Prostate gland (tissue), 2 donors: ENCODE data around the gene RAPGEF2. TPM values are rescaled to one million over a fixed set of nuclear protein-coding genes. Genes with fewer than 3 reads are reported as not detected.

Experiments used
- DNase-seq: peaks from one replicate; pipeline ENCODE4 v3.0.0-alpha.2; 2019; ENCODE audit warnings: low spot score
- H3K27ac ChIP-seq, 2 donors: fragments of 200-600 bp; sonication (generic); 2 replicates each; pipeline ENCODE4 v1.5.1; 2017 to 2019
- H3K27me3 ChIP-seq: fragments of 200-600 bp; sonication (generic); replicated peaks from 2 replicates; pipeline ENCODE4 v1.5.1; 2019; ENCODE audit not compliant: insufficient read depth
- H3K36me3 ChIP-seq, 2 donors: fragments of 200-600 bp; sonication (generic); 1 replicate in 1 of 2; 2 replicates in 1 of 2; pipeline versions ENCODE4 v1.5.1 to v1.8.1; 2017 to 2019
- H3K4me1 ChIP-seq: fragments of 200-600 bp; sonication (generic); replicated peaks from 2 replicates; pipeline ENCODE4 v1.5.1; 2019
- H3K4me3 ChIP-seq, 2 donors: fragments of 200-600 bp; sonication (generic); 2 replicates each; pipeline ENCODE4 v1.5.1; 2017 to 2019
- H3K9me3 ChIP-seq: fragments of 200-600 bp; sonication (generic); 2 replicates; pipeline ENCODE4 v1.5.1; 2017
- CTCF ChIP-seq, 4 experiments: fragments of 200-600 bp in 2 of 4; fragments of 450-650 bp in 2 of 4; sonication (generic) in 2 of 4; IDR thresholded peaks; 1 replicate in 3 of 4; 2 replicates in 1 of 4; pipeline ENCODE4 v1.5.1; 2016 to 2019; ENCODE audit warnings: antibody characterized with exemption in 4 of 4, mild to moderate bottlenecking in 2 of 4, moderate library complexity in 2 of 4
- POLR2A ChIP-seq: fragments of 450-650 bp; IDR thresholded peaks from one replicate; pipeline ENCODE4 v1.6.1; 2016; ENCODE audit warnings: antibody characterized with exemption, mild to moderate bottlenecking
- POLR2AphosphoS5 ChIP-seq: sonication (generic); formaldehyde crosslinking; IDR thresholded peaks from one replicate; pipeline ENCODE4 v1.6.1; 2017; ENCODE audit warnings: antibody characterized with exemption
- WGBS: methylation state at CpG from one replicate; pipeline ENCODE4 v1.1.5; 2018; 5-methylcytosine and 5-hydroxymethylcytosine counted together
- intact Hi-C: fragments of 100-400 bp; cut with DNase I; formaldehyde crosslinking; loops from one replicate; pipeline ENCODE4 v1.14.2; 2022
- total RNA-seq, 2 donors: library from RNA; depleted of rRNA; stranded (reverse); fragments of >200 nt; gene quantifications; one replicate each; pipeline ENCODE4 v1.1.0, GENCODE V29; 2016

Gene RAPGEF2
- total RNA-seq, 2 donors from 2014 or later: 29.2 to 29.5 TPM

- WGBS: 28% methylated on average over 2 of the region's 2 CpGs
Observed at GRCh38 chr4:159367781-159368080, 264.9 kb downstream of the RAPGEF2 start.

GRCh38 chr4:159368320-159368719 lies 265.4 kb downstream of the RAPGEF2 start:
- H3K4me1 ChIP-seq: no peaks in the 10 kb centered on the region
- no peak overlapping the region for H3K27ac ChIP-seq
- no peaks in the 10 kb centered on the region for H3K9me3 ChIP-seq
- no peak for DNase-seq
- no peak overlapping the region for H3K4me3 ChIP-seq
- no peak for TF ChIP-seq POLR2AphosphoS5
- no peak for TF ChIP-seq CTCF (IDR thresholded peaks at IDR 0.05)
- no peak for TF ChIP-seq POLR2A
- intact Hi-C loops: no loop called here
- H3K36me3 ChIP-seq: no peaks in the 10 kb centered on the region
- H3K27me3 ChIP-seq: no peaks in the 10 kb centered on the region
- WGBS: 95% methylated on average over 2 of the region's 2 CpGs

More at GRCh38 chr4:159367781-159368080, 264.9 kb downstream of the RAPGEF2 start:
- no peak for DNase-seq
- Histone ChIP-seq H3K4me3 (no peak overlapping the region), H3K36me3 (no peaks in the 10 kb centered on the region), H3K9me3 (no peaks in the 10 kb centered on the region), H3K27ac (no peak overlapping the region), H3K4me1 (no peaks in the 10 kb centered on the region), H3K27me3 (no peaks in the 10 kb centered on the region)
- no peak for TF ChIP-seq POLR2A
- TF ChIP-seq POLR2AphosphoS5: no peak
- TF ChIP-seq CTCF (IDR thresholded peaks at IDR 0.05): no peak
- intact Hi-C loops: no loop called here

- Histone ChIP-seq H3K36me3 (no peaks in the 10 kb centered on the region), H3K4me3 (no peak overlapping the region), H3K27ac (no peak overlapping the region), H3K4me1 (no peaks in the 10 kb centered on the region), H3K27me3 (no peaks in the 10 kb centered on the region), H3K9me3 (no peaks in the 10 kb centered on the region)
- intact Hi-C loops: no loop called here
- WGBS: 91% methylated on average over 8 of the region's 8 CpGs
- no peak for DNase-seq
- no peak for TF ChIP-seq CTCF (IDR thresholded peaks at IDR 0.05)
- no peak for TF ChIP-seq POLR2A
- no peak for TF ChIP-seq POLR2AphosphoS5
Observed at GRCh38 chr4:159369256-159369655, 266.4 kb downstream of the RAPGEF2 start.

GRCh38 chr4:159370286-159370685 lies 267.4 kb downstream of the RAPGEF2 start:
- Histone ChIP-seq H3K4me3 (no peak overlapping the region), H3K36me3 (no peaks in the 10 kb centered on the region), H3K4me1 (no peaks in the 10 kb centered on the region), H3K9me3 (no peaks in the 10 kb centered on the region), H3K27ac (no peak overlapping the region), H3K27me3 (no peaks in the 10 kb centered on the region)
- 31% methylated on average over 1 of the region's 1 CpG for WGBS
- no peak for DNase-seq
- intact Hi-C loops: no loop called here
- TF ChIP-seq CTCF (IDR thresholded peaks at IDR 0.05): no peak
- TF ChIP-seq POLR2A: no peak
- no peak for TF ChIP-seq POLR2AphosphoS5

GRCh38 chr4:159374749-159375530 lies 272.1 kb downstream of the RAPGEF2 start:
- WGBS: 68% methylated on average over 3 of the region's 3 CpGs
- H3K4me1 ChIP-seq: no peaks in the 10 kb centered on the region
- no peak overlapping the region for H3K27ac ChIP-seq
- DNase-seq: no peak
- H3K27me3 ChIP-seq: no peaks in the 10 kb centered on the region
- no peak for TF ChIP-seq POLR2A
- no peak for TF ChIP-seq CTCF (IDR thresholded peaks at IDR 0.05)
- TF ChIP-seq POLR2AphosphoS5: no peak
- H3K36me3 ChIP-seq: no peaks in the 10 kb centered on the region
- intact Hi-C loops: no loop called here
- no peaks in the 10 kb centered on the region for H3K9me3 ChIP-seq
- no peak overlapping the region for H3K4me3 ChIP-seq
